Glutamatergic neuron (in vitro differentiated cells): ENCODE data around the gene VPS36. TPM values are rescaled to one million over a fixed set of nuclear protein-coding genes. Genes with fewer than 3 reads are reported as not detected.

Experiments
- DNase-seq: peaks from one replicate; pipeline ENCODE4 v3.0.0; 2022
- H3K27ac Mint-ChIP-seq: one replicate; pipeline ENCODE4 v1.8.0; 2020; ENCODE audit warnings: mild to moderate bottlenecking, mixed read lengths, inconsistent platforms; ENCODE audit not compliant: unreplicated experiment
- H3K27me3 Mint-ChIP-seq: one replicate; pipeline ENCODE4 v1.8.0; 2020; ENCODE audit warnings: mild to moderate bottlenecking, moderate library complexity, mixed read lengths, inconsistent platforms; ENCODE audit not compliant: unreplicated experiment
- H3K36me3 Mint-ChIP-seq: one replicate; pipeline ENCODE4 v1.8.0; 2020; ENCODE audit warnings: mild to moderate bottlenecking, mixed read lengths, inconsistent platforms; ENCODE audit not compliant: unreplicated experiment
- H3K4me1 Mint-ChIP-seq: one replicate; pipeline ENCODE4 v1.8.0; 2020; ENCODE audit warnings: mild to moderate bottlenecking, low read depth, mixed read lengths, inconsistent platforms; ENCODE audit not compliant: unreplicated experiment
- H3K4me3 Mint-ChIP-seq: one replicate; pipeline ENCODE4 v1.8.0; 2020; ENCODE audit warnings: mild to moderate bottlenecking, mixed read lengths, inconsistent platforms; ENCODE audit not compliant: unreplicated experiment
- H3K9me3 Mint-ChIP-seq: one replicate; pipeline ENCODE4 v1.8.0; 2020; ENCODE audit warnings: mild to moderate bottlenecking, moderate library complexity, mixed read lengths, inconsistent platforms; ENCODE audit not compliant: unreplicated experiment
- total RNA-seq: library from RNA; stranded (reverse); fragmentation: NEBNext Ultra II Directional; extraction: Animal tissue kit (Norgen Biotek cat#: 25700); gene quantifications from one replicate; pipeline ENCODE4 v1.2.1, GENCODE V29; 2021; ENCODE audit not compliant: unreplicated experiment
- TF ChIP-seq, protein P1 (sequence below): fragments of 200-600 bp; sonication (generic); IDR thresholded peaks from one replicate; pipeline ENCODE4 v1.5.0; 2021; ENCODE audit not compliant: partially characterized antibody, unreplicated experiment

VPS36 gene
- total RNA-seq, 1 donor from 2014 or later = 29.2 TPM

- DNase-seq = no peak
- H3K4me3 Mint-ChIP-seq = peak overlapping the region; percentile 98
- TF ChIP-seq, protein P1, sequence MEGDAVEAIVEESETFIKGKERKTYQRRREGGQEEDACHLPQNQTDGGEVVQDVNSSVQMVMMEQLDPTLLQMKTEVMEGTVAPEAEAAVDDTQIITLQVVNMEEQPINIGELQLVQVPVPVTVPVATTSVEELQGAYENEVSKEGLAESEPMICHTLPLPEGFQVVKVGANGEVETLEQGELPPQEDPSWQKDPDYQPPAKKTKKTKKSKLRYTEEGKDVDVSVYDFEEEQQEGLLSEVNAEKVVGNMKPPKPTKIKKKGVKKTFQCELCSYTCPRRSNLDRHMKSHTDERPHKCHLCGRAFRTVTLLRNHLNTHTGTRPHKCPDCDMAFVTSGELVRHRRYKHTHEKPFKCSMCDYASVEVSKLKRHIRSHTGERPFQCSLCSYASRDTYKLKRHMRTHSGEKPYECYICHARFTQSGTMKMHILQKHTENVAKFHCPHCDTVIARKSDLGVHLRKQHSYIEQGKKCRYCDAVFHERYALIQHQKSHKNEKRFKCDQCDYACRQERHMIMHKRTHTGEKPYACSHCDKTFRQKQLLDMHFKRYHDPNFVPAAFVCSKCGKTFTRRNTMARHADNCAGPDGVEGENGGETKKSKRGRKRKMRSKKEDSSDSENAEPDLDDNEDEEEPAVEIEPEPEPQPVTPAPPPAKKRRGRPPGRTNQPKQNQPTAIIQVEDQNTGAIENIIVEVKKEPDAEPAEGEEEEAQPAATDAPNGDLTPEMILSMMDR = no peak
- H3K27me3 Mint-ChIP-seq = no peaks in the 10 kb centered on the region
- H3K36me3 Mint-ChIP-seq = no peaks in the 10 kb centered on the region
- H3K27ac Mint-ChIP-seq = peak overlapping the region; percentile 79
- peaks cover 10% of the 10 kb centered on the region for H3K4me1 Mint-ChIP-seq
- H3K9me3 Mint-ChIP-seq = peaks cover 6% of the 10 kb centered on the region
Measured at GRCh38 chr13:52454459-52454819, 4.0 kb upstream of the VPS36 start.

DNA sequence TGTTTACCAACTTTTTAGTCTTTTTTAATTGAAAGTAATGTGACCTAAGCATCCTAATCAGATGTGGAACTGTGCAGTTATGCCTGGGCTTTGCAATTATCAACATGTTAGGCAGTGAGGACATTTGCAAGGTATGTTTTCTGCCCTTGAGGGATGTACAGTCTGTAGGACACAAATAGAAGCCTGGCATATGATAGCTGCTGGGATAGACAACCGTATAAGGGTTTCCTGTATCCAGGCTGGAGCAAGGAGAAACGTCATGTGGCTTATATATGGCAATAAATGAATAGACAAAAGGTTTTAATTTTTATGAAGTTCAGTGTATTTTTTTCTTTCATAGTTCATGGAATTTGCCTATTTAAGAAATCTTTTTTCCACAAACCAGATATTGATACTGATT lies 2.0 kb upstream of the VPS36 start:
- no peak overlapping the region for H3K27ac Mint-ChIP-seq
- H3K4me3 Mint-ChIP-seq = no peak overlapping the region
- no peaks in the 10 kb centered on the region for H3K27me3 Mint-ChIP-seq
- DNase-seq = no peak
- peaks cover 12% of the 10 kb centered on the region for H3K4me1 Mint-ChIP-seq
- peaks cover 6% of the 10 kb centered on the region for H3K9me3 Mint-ChIP-seq
- no peaks in the 10 kb centered on the region for H3K36me3 Mint-ChIP-seq
- TF ChIP-seq, protein P1 = no peak

- no peak for DNase-seq
- H3K9me3 Mint-ChIP-seq = peaks cover 6% of the 10 kb centered on the region
- H3K36me3 Mint-ChIP-seq = no peaks in the 10 kb centered on the region
- H3K4me3 Mint-ChIP-seq = peak overlapping the region; percentile 71
- TF ChIP-seq, protein P1 = no peak
- H3K27ac Mint-ChIP-seq = peak overlapping the region; percentile 4
- peaks cover 8% of the 10 kb centered on the region for H3K4me1 Mint-ChIP-seq
- H3K27me3 Mint-ChIP-seq = no peaks in the 10 kb centered on the region
Measured at GRCh38 chr13:52451135-52451804, 836 bp upstream of the VPS36 start.

DNA sequence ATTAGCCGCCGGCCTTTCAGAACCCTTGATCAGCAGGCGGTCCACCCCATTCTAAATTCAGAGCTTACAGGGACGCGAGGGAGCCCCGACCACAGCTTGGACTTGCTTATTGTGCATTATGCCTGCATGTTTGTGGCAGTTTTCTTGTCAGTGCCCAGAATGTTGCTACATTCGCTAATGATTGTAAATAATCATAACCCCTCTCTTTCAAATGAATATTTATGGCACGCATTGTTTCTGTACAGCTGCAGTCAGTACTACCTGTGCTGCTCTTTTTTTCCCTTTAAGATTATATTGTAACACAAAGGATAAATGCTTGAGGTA lies 321 bp upstream of the VPS36 start:
- no peaks in the 10 kb centered on the region for H3K27me3 Mint-ChIP-seq
- H3K9me3 Mint-ChIP-seq = peaks cover 6% of the 10 kb centered on the region
- peak overlapping the region; percentile 71 for H3K4me3 Mint-ChIP-seq
- TF ChIP-seq, protein P1 = peak; percentile 22
- H3K27ac Mint-ChIP-seq = peak overlapping the region; percentile 4
- H3K4me1 Mint-ChIP-seq = peaks cover 6% of the 10 kb centered on the region
- no peak for DNase-seq
- H3K36me3 Mint-ChIP-seq = no peaks in the 10 kb centered on the region

DNA sequence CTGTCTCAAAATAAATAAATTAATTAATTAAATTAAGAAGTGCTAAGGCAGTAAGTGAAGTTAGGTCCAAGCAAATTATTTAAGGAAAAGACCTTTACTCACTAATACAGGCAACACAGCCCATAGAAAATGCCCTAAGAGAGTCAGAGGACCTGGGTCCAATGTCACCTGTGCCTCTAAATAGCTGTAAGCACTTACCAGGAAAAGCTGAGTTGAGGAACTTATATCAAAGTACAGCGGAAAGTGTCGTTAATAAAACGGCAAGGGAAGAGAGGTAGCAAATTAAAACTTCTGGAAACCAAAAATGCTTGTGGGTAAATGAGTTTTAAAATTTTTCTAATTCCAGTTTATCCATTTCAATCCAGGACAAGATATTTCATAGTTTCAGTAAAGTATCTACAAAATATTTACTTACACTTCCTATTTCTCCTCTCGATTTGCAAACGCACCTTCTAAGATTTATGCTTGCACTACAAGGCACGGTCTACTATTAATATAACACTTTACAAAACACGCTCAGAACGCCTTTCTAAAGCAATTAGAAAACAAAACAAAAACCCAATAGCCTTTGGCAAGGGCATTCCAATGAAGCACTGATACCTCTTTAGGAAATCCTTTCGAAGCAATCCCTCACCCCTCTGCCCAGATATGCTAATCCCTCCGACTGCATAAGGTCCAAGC lies 963 bp downstream of the VPS36 start:
- no peak for DNase-seq
- Mint-ChIP-seq H3K4me1 (peaks cover 6% of the 10 kb centered on the region), H3K9me3 (peaks cover 5% of the 10 kb centered on the region), H3K36me3 (no peaks in the 10 kb centered on the region), H3K27me3 (no peaks in the 10 kb centered on the region), H3K27ac (peak overlapping the region; percentile 77), H3K4me3 (peak overlapping the region; percentile 97)
- TF ChIP-seq, protein P1 = no peak
